Measurements from ENCODE around the gene TNFAIP8L3.

DNA sequence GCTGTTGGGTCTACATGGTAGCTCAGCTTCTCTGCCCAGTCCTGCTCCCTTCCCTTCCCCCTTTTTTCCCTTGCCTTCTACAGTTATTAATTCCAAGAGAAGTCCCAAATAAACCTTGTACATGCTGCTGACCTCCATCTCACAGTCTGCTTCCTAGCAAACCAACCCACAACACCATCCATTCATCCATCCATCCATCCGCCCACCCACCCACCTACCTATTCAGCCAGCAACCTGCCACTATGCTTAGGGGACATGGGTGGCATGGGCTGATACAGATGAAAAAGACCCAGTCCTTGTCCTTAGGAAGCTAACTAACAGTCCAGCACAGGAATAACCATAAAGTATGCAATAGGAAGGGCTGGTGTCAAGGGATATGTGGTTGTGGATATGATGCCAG, 5.7 kb downstream of the TNFAIP8L3 start:
- TF ChIP-seq, protein P1, sequence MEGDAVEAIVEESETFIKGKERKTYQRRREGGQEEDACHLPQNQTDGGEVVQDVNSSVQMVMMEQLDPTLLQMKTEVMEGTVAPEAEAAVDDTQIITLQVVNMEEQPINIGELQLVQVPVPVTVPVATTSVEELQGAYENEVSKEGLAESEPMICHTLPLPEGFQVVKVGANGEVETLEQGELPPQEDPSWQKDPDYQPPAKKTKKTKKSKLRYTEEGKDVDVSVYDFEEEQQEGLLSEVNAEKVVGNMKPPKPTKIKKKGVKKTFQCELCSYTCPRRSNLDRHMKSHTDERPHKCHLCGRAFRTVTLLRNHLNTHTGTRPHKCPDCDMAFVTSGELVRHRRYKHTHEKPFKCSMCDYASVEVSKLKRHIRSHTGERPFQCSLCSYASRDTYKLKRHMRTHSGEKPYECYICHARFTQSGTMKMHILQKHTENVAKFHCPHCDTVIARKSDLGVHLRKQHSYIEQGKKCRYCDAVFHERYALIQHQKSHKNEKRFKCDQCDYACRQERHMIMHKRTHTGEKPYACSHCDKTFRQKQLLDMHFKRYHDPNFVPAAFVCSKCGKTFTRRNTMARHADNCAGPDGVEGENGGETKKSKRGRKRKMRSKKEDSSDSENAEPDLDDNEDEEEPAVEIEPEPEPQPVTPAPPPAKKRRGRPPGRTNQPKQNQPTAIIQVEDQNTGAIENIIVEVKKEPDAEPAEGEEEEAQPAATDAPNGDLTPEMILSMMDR (IDR thresholded peaks at IDR 0.05 in 8 of 11, conservative IDR thresholded peaks at IDR 0.05 in 3 of 11) = no peak
- no peak for TF ChIP-seq POLR2AphosphoS5 (IDR thresholded peaks at IDR 0.05)
